ENCODE results near the gene ELOVL6. TPM values are rescaled to one million over a fixed set of nuclear protein-coding genes. Genes with fewer than 3 reads are reported as not detected.

ELOVL6 gene
- total RNA-seq, 1 experiment from 2014 or later, result 9.5 TPM

- Histone ChIP-seq H3K4me3 (ENCODE audit: low read depth, low read length) (no peak overlapping the region), H3K9me3 (no peaks in the 10 kb centered on the region), H3K27me3 (replicated peaks; ENCODE audit: control insufficient read depth, insufficient read depth, low read length) (no peaks in the 10 kb centered on the region), H3K4me1 (peaks cover 6% of the 10 kb centered on the region; the same call in 1 of the 2 replicates), H3K36me3 (ENCODE audit: control insufficient read depth, insufficient read depth, low read length) (no peaks in the 10 kb centered on the region)
- no peak overlapping the region for H3K4me3 Mint-ChIP-seq (ENCODE audit: unreplicated experiment)
- POLR2A ChIA-PET, result no interaction called here
- no peak for TF ChIP-seq CTCF (IDR thresholded peaks at IDR 0.05; ENCODE audit: insufficient read depth in 1 of 2, low read depth in 1 of 2, low read length in 1 of 2, severe bottlenecking in 1 of 2, unreplicated experiment in 1 of 2)
- peaks cover 4% of the 10 kb centered on the region for H3K27me3 Mint-ChIP-seq (ENCODE audit: insufficient read depth, unreplicated experiment)
- no peak for DNase-seq
- no peaks in the 10 kb centered on the region for H3K36me3 Mint-ChIP-seq (ENCODE audit: insufficient read depth, unreplicated experiment)
- CTCF ChIA-PET, result no interaction called here
- H3K9me3 Mint-ChIP-seq (ENCODE audit: unreplicated experiment), result no peaks in the 10 kb centered on the region
- intact Hi-C loops (cut with micrococcal nuclease; ENCODE audit: unreplicated experiment), result loop anchor here (10.0 kb wide), 2 partner anchors 318 to 1478 kb away; no protein-coding TSS in a partner anchor
- BruUV-seq (replicated peaks), result no TSS peak
- no peaks in the 10 kb centered on the region for H3K4me1 Mint-ChIP-seq (ENCODE audit: low read depth, unreplicated experiment)
- H3K27ac Mint-ChIP-seq (ENCODE audit: unreplicated experiment), result no peak overlapping the region
Measured at GRCh38 chr4:109996526-109996925, 201.9 kb downstream of the ELOVL6 start.

Measured in Caco-2 (cell line).